ENCODE measurements around the gene CA11. TPM values are rescaled to one million over a fixed set of nuclear protein-coding genes. Genes with fewer than 3 reads are reported as not detected.

Gene CA11
- total RNA-seq, 4 donors from 2014 or later: 0.51 to 55.1 (median 8.1) TPM

- TF ChIP-seq CTCF (IDR thresholded peaks at IDR 0.05): no peak
- no peak for TF ChIP-seq POLR2A (IDR thresholded peaks at IDR 0.05)
- Histone ChIP-seq H3K36me3 (no peaks in the 10 kb centered on the region), H3K27ac (no peak overlapping the region), H3K4me1 (peaks cover 5 to 22% of the 10 kb centered on the region in 2 donors), H3K4me3 (no peak overlapping the region), H3K9me3 (no peaks in the 10 kb centered on the region), H3K27me3 (no peaks in the 10 kb centered on the region)
- intact Hi-C loops (cut with DNase I; ENCODE audit: low total_unique reads): no loop called here
- no peak for DNase-seq
Measured at GRCh38 chr19:48628486-48629296, 17.3 kb downstream of the CA11 start.

- DNase-seq: no peak
- no peaks in the 10 kb centered on the region for H3K27me3 ChIP-seq
- H3K4me1 ChIP-seq: peaks cover 0 to 28% of the 10 kb centered on the region in 2 donors
- H3K4me3 ChIP-seq: no peak overlapping the region
- no peaks in the 10 kb centered on the region for H3K9me3 ChIP-seq
- H3K27ac ChIP-seq: no peak overlapping the region
- TF ChIP-seq CTCF (IDR thresholded peaks at IDR 0.05) (no peak), POLR2A (IDR thresholded peaks at IDR 0.05) (no peak)
- H3K36me3 ChIP-seq: no peaks in the 10 kb centered on the region
- intact Hi-C loops (cut with DNase I; ENCODE audit: low total_unique reads): no loop called here
Measured at GRCh38 chr19:48627865-48628314, 18.1 kb downstream of the CA11 start.

- H3K36me3 ChIP-seq: no peaks in the 10 kb centered on the region
- intact Hi-C loops (cut with DNase I; ENCODE audit: low total_unique reads): no loop called here
- peaks cover 0 to 28% of the 10 kb centered on the region in 2 donors for H3K4me1 ChIP-seq
- H3K27me3 ChIP-seq: no peaks in the 10 kb centered on the region
- no peak overlapping the region for H3K27ac ChIP-seq
- DNase-seq: no peak
- no peaks in the 10 kb centered on the region for H3K9me3 ChIP-seq
- no peak overlapping the region for H3K4me3 ChIP-seq
- TF ChIP-seq POLR2A (IDR thresholded peaks at IDR 0.05) (no peak), CTCF (IDR thresholded peaks at IDR 0.05) (no peak)
Measured at GRCh38 chr19:48627201-48627864, 18.7 kb downstream of the CA11 start.

- intact Hi-C loops (cut with DNase I; ENCODE audit: low total_unique reads): no loop called here
- no peak overlapping the region for H3K4me3 ChIP-seq
- H3K36me3 ChIP-seq: no peaks in the 10 kb centered on the region
- H3K27me3 ChIP-seq: no peaks in the 10 kb centered on the region
- H3K9me3 ChIP-seq: no peaks in the 10 kb centered on the region
- no peak overlapping the region for H3K27ac ChIP-seq
- DNase-seq: no peak
- peaks cover 0 to 28% of the 10 kb centered on the region in 2 donors for H3K4me1 ChIP-seq
- no peak for TF ChIP-seq POLR2A (IDR thresholded peaks at IDR 0.05)
- TF ChIP-seq CTCF (IDR thresholded peaks at IDR 0.05): no peak
Measured at GRCh38 chr19:48625891-48626327, 20.1 kb downstream of the CA11 start.
